ENCODE measurements around the gene THY1. TPM values are rescaled to one million over a fixed set of nuclear protein-coding genes. Genes with fewer than 3 reads are reported as not detected.

THY1 gene
- polyA plus RNA-seq, 1 donor from 2014 or later = 98.3 TPM

- Histone ChIP-seq H3K9me3 (ENCODE audit: low read length) (no peaks in the 10 kb centered on the region), H3K79me2 (replicated peaks; ENCODE audit: insufficient read depth, low read length) (no peaks in the 10 kb centered on the region), H3K9ac (ENCODE audit: low read length) (no peak overlapping the region), H3K27me3 (ENCODE audit: insufficient read depth, low read depth, low read length) (no peaks in the 10 kb centered on the region), H2AFZ (ENCODE audit: low read depth, low read length) (no peak overlapping the region), H3K4me2 (ENCODE audit: low read length) (no peak overlapping the region), H3K9me2 (ENCODE audit: insufficient read depth, low read length) (no peaks in the 10 kb centered on the region), H3K36me3 (ENCODE audit: insufficient read depth, low read length) (no peaks in the 10 kb centered on the region), H3K4me3 (ENCODE audit: low read length) (no peak overlapping the region), H3K27ac (ENCODE audit: low read length) (no peak overlapping the region), H3F3A (ENCODE audit: insufficient read depth, low read length, poor library complexity, severe bottlenecking) (no peaks in the 10 kb centered on the region), H4K20me1 (ENCODE audit: insufficient read depth) (no peaks in the 10 kb centered on the region)
- TF ChIP-seq MXI1 (conservative IDR thresholded peaks at IDR 0.05; ENCODE audit: poor library complexity, severe bottlenecking) (no peak), SMC3 (conservative IDR thresholded peaks at IDR 0.05; ENCODE audit: poor library complexity) (no peak), EP300 (conservative IDR thresholded peaks at IDR 0.05; ENCODE audit: poor library complexity, severe bottlenecking) (no peak), TAF1 (IDR thresholded peaks at IDR 0.05; ENCODE audit: low read depth) (no peak), RAD21 (conservative IDR thresholded peaks at IDR 0.05) (no peak), EZH2 (IDR thresholded peaks at IDR 0.05; ENCODE audit: borderline replicate concordance, insufficient read depth, low read length, poor library complexity, severe bottlenecking) (no peak), POLR2AphosphoS5 (IDR thresholded peaks at IDR 0.05) (no peak)
- TF ChIP-seq, protein P1, sequence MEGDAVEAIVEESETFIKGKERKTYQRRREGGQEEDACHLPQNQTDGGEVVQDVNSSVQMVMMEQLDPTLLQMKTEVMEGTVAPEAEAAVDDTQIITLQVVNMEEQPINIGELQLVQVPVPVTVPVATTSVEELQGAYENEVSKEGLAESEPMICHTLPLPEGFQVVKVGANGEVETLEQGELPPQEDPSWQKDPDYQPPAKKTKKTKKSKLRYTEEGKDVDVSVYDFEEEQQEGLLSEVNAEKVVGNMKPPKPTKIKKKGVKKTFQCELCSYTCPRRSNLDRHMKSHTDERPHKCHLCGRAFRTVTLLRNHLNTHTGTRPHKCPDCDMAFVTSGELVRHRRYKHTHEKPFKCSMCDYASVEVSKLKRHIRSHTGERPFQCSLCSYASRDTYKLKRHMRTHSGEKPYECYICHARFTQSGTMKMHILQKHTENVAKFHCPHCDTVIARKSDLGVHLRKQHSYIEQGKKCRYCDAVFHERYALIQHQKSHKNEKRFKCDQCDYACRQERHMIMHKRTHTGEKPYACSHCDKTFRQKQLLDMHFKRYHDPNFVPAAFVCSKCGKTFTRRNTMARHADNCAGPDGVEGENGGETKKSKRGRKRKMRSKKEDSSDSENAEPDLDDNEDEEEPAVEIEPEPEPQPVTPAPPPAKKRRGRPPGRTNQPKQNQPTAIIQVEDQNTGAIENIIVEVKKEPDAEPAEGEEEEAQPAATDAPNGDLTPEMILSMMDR (IDR thresholded peaks at IDR 0.05; ENCODE audit: poor library complexity, severe bottlenecking) = no peak
- TF ChIP-seq, protein P2, sequence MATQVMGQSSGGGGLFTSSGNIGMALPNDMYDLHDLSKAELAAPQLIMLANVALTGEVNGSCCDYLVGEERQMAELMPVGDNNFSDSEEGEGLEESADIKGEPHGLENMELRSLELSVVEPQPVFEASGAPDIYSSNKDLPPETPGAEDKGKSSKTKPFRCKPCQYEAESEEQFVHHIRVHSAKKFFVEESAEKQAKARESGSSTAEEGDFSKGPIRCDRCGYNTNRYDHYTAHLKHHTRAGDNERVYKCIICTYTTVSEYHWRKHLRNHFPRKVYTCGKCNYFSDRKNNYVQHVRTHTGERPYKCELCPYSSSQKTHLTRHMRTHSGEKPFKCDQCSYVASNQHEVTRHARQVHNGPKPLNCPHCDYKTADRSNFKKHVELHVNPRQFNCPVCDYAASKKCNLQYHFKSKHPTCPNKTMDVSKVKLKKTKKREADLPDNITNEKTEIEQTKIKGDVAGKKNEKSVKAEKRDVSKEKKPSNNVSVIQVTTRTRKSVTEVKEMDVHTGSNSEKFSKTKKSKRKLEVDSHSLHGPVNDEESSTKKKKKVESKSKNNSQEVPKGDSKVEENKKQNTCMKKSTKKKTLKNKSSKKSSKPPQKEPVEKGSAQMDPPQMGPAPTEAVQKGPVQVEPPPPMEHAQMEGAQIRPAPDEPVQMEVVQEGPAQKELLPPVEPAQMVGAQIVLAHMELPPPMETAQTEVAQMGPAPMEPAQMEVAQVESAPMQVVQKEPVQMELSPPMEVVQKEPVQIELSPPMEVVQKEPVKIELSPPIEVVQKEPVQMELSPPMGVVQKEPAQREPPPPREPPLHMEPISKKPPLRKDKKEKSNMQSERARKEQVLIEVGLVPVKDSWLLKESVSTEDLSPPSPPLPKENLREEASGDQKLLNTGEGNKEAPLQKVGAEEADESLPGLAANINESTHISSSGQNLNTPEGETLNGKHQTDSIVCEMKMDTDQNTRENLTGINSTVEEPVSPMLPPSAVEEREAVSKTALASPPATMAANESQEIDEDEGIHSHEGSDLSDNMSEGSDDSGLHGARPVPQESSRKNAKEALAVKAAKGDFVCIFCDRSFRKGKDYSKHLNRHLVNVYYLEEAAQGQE (IDR thresholded peaks at IDR 0.05; ENCODE audit: borderline replicate concordance) = no peak
Measured at GRCh38 chr11:119436711-119437110, 13.7 kb upstream of the THY1 start.

GRCh38 chr11:119436093-119436492 is 13.1 kb upstream of the THY1 start:
- H3K27ac ChIP-seq (ENCODE audit: low read length) = no peak overlapping the region
- H3K9me2 ChIP-seq (ENCODE audit: insufficient read depth, low read length) = no peaks in the 10 kb centered on the region
- H3K27me3 ChIP-seq (ENCODE audit: insufficient read depth, low read depth, low read length) = no peaks in the 10 kb centered on the region
- H3K9ac ChIP-seq (ENCODE audit: low read length) = no peak overlapping the region
- H3K9me3 ChIP-seq (ENCODE audit: low read length) = no peaks in the 10 kb centered on the region
- H3K79me2 ChIP-seq (replicated peaks; ENCODE audit: insufficient read depth, low read length) = no peaks in the 10 kb centered on the region
- H3K4me3 ChIP-seq (ENCODE audit: low read length) = no peak overlapping the region
- H3K4me2 ChIP-seq (ENCODE audit: low read length) = no peak overlapping the region
- no peaks in the 10 kb centered on the region for H3F3A ChIP-seq (ENCODE audit: insufficient read depth, low read length, poor library complexity, severe bottlenecking)
- no peaks in the 10 kb centered on the region for H3K36me3 ChIP-seq (ENCODE audit: insufficient read depth, low read length)
- H4K20me1 ChIP-seq (ENCODE audit: insufficient read depth) = no peaks in the 10 kb centered on the region
- TF ChIP-seq, protein P2 (IDR thresholded peaks at IDR 0.05; ENCODE audit: borderline replicate concordance) = no peak
- TF ChIP-seq EZH2 (IDR thresholded peaks at IDR 0.05; ENCODE audit: borderline replicate concordance, insufficient read depth, low read length, poor library complexity, severe bottlenecking) = no peak
- H2AFZ ChIP-seq (ENCODE audit: low read depth, low read length) = no peak overlapping the region
